ENCODE results near the gene ST6GALNAC3.
"Not testable (repeated sequence)": the region's sequence is repeated elsewhere in the genome, so short reads cannot be mapped to it uniquely, and the experiment has no call there.

Gene ST6GALNAC3

DNA sequence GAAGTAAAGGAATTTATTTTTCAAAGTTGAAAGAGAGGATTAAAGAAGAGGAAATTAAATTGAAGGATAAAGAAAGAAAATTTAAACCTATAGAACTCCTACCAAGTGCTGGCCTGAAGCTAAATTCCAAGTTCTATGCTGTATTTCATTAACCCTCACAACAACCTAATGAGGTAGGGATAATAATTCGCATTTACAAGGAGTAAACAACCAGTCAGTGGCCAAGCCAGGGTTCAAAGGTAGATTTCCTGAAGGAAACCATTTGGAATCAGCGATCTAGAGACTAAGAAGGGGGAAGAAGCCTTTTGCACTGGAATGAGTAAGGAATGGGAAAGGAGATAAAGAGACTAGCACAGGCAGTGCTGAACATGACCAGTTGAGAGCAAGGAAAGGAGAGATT is 526.9 kb downstream of the ST6GALNAC3 start:
- DNase-seq = no peak

DNA sequence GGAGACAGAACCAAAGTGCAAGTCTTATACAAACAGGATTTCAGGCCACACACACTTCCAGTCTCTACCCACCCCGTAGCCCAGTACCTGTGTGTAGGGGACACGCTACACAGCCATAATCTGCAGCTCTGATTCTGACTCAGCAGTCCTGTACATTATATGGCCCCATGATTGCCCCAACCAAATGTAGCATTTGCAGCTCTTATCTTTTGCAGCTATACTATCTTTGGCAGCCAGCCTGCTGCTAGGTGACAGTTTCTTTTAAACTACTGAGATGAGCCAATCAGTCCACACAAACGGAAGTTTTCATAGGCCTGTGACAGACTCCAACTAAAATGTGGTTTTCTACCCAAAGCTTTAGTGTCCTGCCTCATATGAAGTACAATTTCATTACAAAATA is 533.2 kb downstream of the ST6GALNAC3 start:
- DNase-seq = no peak

DNA sequence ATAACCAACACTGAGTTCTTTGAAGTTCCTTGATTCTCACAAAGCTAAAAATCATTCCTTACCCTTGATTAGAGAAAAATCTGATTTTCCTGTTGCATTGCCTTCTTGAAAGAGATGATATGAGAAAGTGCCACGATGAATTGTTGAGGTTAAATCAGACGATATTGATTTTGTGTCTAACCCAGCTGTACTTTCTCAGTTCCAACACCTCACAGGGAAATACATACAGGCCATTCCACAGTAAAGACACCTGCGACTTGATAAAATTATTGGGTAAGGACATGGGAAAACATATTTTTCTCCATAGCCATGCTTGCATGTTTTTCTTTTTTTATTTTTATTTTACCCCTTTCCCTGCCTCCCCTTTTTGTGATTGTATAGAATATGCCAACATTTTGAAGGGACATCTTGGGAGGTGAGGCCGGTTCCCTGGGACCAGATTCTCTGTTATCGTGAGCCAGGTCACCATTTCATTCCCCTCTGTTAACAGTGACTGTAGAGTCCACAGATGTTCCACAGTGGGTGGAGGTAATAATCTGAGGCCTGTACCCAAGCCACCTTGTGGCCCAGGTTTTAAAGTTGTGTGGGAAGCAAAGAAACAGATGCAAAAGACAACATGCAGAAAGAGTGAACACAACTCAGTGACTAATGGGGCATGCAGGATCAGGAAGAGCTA is 537.4 kb downstream of the ST6GALNAC3 start:
- DNase-seq = no peak

DNA sequence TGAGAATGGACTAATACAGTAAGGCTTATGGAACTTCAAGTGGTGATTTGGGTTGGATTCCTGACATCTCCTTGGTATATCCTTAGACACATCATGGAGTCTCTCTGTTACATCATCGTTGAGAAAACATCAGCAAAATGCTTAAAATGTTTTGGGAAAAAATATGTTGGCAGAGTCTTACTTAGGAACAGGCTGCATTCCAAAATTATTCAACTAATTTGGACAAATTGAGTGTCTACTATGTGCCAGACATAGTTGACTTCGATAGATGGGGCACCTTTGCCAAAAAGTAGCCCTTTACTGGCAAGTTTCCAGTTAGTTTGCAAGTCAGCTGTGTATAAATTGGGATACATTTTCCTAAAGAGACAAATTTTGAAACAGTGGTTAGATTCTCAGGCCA is 539.3 kb downstream of the ST6GALNAC3 start:
- DNase-seq = no peak

DNA sequence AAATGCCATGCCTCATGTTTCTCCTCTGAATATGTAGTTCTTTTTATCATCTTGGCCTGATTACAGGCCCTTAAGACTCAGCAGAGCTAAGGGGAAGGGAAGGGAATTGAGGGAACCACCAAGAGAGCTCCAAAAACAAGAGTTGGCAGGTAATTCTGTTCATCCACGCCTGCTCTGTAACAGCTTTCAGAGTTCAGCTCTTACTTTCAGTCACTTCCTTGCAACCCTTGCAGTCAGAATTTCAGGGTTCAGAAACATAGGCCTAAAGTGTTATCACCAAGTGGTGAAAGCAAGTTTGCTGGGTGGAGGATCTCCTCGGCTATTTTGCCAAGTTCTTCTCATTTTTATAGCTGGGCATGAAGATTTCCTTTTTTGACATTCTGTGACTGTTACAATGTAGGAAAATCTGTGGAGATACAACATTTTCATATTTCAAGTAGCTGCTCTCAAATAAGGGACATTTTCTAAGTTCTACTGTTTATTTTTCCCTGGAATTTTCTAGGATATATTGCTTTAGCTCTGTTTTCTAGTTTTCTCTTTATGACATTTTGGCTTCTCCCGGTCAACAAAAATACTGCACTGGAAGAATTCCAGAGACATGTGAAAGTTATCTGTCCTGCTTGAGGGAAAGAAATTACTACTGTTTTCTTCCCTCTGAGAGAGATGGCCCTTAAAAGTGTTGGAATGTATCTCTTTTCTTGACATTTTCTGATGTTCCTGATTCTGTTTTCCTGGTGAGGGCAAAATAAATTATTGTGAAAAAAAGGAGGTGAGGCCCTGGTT is 540.9 kb downstream of the ST6GALNAC3 start:
- no peak for DNase-seq

DNA sequence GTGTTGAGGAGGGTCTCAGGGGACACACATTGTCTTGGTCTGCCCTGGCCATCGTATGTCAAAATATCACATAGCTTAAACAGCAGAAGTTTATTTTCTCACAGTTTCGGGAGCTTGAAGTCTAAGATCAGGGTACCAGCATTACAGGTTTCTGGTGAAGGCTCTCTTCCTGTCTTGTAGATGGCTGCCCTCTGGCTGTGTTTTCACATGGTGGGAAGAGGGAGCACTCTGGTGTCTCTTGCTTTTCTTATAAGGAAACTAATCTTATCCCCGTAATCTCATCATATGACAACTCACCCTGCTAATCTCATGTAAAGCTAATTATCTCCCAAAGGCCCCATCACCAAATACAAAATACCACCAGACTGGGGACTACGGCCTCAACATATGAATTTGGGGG is 545.8 kb downstream of the ST6GALNAC3 start:
- DNase-seq = no peak

DNA sequence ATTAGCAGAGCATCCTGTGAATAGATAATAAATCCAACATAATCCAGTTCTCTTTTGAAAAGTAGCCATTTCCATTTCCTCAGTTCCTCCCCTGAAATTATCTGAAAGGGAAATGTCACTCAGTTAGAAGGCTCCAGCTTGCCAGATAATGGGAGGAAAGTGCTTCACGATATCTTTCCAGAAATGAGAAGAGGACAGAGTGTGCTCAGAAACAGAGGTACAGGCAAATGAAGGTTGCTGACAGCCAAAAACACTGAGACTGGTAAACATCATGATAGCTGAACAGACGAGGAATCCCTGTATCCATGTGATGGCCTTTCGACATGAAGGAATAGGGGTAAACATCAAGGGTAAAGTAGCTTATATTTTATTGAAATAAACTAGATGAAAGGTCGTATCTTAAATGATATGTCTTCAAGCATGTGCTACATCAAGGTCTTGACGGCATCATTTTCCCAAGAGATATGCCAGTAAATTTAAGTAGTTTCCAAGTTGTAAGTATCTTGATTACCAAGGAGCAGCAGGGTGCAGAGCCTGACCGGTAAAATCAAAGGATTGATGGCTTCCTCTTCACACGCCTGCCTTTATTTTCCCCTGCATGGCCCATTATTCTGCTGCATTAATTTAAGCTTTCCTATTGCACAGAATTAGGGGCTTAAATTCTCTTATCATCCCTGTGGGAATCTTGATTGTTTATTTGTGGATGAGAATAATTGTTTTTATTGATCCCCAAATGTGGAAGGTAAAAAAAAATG is 548.4 kb downstream of the ST6GALNAC3 start:
- no peak for DNase-seq

DNA sequence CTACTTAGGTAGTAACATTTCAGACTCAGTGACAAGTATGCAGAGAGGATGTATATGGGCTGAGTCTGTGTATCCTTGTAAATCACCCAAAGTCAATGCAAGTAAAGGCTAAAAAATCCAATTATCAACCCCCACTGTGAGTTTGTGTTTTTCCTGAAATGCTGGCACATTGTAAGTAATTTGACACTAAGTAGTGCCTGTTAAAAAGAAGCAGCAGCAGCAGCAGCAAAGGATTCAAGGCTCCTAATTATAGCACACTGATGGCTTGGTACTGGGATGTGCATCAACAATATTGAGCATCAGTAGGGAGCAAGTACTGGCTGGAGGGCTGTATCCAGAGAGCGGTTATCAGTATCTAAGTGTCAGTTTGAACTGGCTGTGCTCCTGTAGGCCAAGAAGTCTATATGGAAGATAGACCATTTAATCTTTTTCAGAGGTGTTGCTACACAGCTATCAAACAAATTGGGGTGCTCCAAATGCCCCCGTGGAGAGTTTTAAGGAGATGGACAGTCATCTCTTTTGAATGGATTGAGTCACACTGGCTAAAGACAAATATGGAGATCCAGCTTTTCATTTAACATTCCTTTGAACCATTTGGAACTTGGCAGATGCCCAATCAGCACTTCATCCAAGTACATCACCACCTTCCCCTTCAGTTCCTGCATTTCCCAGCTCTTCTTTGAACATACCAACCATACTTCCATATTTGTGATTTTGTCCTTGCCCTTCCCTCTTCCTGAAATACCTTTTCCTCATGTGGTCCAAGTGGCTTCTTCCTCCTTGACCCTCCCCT is 551.5 kb downstream of the ST6GALNAC3 start:
- DNase-seq = no peak

DNA sequence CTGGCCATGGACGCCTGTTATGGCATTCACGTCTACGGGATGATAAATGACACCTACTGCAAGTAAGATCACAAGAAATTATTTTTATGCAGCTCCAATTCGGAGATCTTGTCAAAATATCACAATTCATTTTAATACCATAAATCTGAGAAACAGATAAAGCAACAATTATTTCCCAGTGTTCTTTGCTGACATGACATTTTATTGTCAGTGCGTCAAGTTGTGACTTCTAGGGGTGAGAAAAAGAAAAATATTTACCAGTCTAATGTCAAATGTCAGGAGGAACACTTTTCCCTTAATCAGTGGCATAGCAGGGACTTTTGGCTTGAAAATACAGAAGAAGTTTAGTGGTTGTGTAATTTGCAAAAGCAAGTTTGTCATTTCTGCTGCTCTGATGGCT is 553.0 kb downstream of the ST6GALNAC3 start:
- no peak for DNase-seq

DNA sequence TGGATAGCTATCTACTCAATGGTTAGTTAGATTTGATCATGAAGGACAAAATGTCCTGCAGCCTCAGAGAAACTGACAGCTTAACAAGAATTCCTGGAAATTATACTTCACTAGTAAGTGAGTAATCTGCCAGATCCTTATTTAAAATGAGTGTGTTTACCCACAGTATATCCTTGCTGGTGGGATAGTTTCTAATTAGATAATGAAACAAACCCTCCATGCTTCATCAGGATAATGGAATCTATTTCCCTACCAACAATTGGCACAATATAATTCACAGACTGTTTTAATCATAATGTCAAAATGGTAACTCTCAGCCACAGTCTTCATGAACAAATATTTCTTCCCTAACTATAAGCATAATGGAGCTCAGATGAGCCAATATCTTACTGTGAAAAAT is 553.4 kb downstream of the ST6GALNAC3 start:
- no peak for DNase-seq

DNA sequence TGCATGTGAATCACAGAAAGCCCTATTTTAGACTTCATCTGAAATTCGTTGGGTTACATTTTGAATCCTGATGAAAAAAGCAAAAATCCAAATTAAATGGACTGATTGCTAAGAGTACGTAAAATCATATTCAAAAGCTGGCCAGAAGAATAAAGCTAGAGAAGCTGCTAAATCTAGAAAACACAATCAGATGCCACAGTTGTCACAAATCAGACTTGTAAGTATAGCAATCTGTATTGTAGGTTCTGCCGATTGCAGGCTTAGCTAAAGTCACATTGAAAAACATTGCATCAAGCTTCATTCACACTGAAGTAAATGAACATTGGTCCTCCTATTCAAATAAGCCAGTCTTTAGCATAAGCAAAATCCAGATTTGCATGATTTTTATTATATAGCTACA is 557.6 kb downstream of the ST6GALNAC3 start:
- no peak for DNase-seq

DNA sequence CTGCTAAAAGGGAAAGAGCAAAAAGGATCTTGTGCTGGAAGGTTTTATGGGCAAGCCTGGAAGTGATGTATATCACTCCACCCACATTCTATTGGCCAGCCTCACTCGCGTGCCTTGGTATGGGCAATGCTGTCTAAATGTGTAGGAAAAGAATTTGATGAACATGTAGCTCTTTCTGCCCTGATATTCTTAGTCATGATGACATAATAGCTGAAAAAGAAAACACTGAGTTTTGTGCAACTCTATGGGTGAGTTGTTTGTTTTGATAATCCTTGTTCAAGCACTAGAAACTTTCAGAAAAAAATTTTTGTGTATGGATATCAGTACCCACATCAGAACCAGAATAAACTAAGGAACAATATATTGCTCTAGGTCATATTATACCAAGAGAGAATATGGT is 561.2 kb downstream of the ST6GALNAC3 start:
- DNase-seq = no peak

DNA sequence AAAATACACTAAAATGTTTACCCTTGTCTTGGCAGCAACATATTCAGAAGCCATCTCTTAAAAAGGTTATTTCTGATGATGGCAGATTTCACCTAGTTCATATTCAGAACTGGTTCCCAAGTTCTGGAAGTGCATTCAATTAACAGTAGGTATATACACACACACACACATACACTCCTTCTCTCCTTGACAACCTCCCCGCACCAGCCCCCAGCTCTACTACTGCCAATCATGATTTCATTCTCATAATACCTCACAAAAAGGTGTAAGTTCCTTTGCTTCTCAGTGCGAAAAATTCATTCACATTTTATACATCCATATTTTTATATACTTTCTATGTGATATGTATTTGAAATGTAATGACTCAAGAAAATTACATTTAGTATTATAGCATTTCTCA is 564.6 kb downstream of the ST6GALNAC3 start:
- no peak for DNase-seq

DNA sequence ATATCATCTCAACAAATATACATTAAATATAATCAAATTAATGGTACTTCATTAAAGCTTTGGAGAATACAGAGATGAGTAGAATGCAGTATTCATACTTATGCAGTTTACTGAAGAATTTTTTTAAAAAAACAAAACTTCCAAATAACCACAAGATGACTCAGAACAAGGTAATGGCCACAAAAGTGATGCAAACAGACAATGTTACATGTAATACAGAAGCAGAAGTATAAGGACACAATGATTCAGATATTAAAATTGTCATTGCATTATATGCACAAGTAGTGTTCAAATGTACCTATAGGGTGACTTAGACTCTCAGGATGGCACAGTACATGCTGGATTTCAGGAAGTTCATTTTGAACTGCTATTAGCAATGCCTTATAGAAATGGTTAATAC is 565.5 kb downstream of the ST6GALNAC3 start:
- no peak for DNase-seq

DNA sequence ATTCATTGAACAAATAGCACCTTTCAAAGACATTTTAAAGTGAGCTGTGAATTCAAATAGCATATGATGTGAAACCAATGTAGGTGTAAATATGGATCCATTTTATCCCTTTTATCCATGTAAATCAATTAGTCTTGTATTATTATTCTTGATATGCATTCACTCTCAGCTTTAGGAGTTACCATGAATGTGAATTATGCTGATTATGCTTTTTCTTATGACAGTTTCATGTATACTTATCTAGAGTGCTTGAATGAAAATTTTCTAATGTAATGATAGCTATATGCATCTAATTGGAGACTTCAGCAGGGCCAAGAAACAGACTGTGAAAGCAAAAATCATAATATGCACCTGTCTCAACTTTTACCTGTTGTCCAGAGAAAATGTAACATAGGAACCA is 566.2 kb downstream of the ST6GALNAC3 start:
- DNase-seq = no peak

DNA sequence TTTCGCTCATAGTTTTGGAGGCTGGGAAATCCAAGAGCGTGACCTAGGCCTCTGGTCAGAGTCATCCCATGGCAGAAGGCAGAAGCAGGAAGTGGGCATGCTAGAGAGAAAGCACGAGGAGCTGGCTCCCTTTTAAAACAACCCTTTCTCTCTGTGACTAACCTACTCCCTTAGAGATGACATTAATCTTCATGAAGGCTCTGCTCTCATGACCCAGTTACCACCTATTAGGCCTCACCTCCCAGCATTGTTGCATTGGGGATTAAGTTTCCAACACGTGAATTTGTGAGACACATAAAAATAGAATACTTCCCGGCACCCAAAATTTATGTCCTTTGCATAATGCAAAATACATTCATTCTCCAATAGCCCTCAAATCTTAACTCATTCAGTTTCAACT is 569.6 kb downstream of the ST6GALNAC3 start:
- DNase-seq = no peak

DNA sequence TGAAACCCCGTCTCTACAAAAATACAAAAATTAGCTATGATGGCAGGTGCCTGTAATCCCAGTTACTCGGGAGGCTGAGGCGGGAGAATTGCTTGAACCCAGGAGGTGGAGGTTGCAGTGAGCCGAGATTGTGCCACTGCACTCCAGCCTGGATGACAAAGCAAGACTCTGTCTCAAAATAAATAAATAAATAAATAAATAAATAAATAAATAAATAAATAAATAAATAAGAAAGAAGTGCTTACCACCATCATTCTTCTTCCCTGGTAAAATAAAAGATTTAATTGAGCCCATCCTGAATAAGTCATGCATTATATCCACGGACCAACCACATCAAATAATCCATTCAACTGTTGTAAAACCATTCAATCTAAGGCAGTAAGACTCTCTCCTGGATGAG is 578.3 kb downstream of the ST6GALNAC3 start:
- DNase-seq = not testable (repeated sequence)

DNA sequence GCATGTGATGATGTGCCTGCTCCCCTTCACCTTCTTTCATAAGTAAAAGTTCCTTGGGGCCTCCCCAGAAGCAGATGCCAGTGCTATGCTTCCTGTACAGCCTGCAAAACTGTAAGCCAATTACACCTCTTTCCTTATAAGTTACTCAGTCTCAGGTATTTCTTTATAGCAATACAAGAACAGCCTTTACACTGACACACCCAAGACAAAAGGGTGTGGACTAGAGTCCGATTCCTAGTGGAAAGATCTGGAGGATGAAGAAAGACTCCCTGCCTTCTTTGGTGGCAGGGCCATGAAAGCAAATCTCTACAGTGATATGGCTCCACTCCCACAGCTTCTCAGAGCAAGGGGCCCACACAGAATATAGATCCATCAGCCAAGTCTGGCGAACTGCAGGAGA is 583.1 kb downstream of the ST6GALNAC3 start:
- no peak for DNase-seq

DNA sequence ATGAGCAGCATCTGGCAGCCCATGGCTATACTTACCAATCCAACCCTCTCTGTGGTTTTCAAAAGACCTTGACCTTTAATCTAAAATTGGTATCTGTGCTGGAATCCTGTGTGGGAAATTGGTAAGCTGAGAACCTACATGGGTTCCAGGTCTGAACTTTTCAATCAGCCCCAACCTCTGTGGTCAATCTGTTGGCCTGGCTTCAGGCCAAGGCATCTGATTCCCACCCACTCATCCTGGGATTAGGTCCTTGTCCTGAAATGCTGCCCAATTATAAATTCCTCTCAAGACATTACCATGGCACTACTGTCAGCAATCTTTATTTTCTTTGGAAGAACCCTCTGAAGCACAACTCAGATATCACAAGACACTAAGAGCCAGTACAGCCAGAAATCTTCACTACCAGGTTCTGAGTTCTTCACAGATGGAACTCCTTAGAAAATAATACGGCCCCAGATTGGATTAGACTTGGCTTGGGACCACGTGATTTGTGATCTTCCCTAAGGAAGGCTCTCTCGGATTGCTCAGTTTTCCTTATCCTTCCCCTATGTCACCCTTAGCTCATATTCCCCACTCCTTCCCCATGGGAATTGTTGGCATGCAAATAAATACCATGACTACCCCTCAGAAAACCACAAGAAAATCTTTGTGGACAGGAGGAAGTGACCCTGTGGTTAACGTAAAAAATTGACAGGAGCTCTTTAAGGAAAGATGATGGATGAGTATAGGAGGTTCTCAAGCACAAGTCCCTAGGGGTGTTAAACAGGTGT is 584.8 kb downstream of the ST6GALNAC3 start:
- DNase-seq = no peak

DNA sequence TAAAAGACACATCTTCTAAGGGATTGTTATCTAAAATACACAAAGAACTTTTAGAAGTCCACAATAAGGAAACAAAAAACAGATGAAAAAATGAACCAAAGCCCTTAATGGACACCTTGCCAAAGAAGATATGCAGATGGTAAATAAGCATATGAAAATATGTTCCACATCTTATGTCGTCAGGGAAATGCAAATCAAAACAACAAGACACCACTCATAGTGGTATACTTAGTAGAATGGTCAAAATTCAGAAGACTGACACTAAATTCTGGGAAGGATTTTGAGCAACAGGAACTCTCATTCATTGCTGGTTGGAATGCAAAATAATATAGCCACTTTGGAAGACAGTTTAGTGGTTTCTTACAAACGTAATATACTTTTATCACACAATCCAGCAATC is 587.0 kb downstream of the ST6GALNAC3 start:
- no peak for DNase-seq

DNA sequence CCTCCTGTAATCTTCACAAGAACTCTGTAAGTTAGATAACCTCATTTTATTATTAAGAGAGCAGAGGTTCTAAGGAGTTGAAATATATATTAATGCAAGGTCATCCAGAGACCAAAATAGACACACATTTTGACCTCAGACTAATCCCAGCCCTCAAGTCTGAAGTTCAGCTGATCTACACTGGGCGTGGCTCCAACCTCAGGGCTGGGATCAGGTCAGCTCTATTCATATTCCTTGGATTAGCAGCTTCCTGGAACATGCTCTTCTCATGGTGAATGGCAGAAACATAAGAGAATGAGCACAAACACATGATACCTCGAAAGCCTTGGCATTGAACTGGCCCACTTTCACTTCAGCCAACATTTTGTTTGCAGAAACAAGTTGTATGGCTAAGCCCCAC is 592.0 kb downstream of the ST6GALNAC3 start:
- DNase-seq = no peak

DNA sequence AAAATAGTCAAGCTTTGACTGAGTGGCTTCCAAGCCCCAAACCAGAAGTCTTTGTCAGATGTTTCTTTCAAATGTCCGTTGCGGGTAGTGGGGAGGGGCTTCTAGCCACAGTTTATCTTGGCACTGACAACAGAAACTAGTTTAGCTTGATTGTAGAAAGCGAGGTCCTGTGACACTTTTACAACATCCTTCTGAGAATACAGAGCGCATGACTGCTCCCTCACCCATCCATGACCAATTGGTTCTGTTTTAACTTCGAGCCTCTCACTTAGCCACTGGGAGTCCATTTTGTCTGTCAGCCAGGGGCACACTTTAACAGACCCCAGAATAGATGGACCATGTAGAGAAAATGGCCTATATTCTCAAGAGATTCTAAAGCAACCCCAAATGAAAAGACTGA is 593.5 kb downstream of the ST6GALNAC3 start:
- DNase-seq = no peak
